GM04504 (cell line): ENCODE measurements around the gene EPB41L4B.
"Not testable (repeated sequence)": the region's sequence is repeated elsewhere in the genome, so short reads cannot be mapped to it uniquely, and the experiment has no call there.

ENCODE experiments used
- DNase-seq: peaks from one replicate; pipeline ENCODE4 v3.0.0-alpha.2; 2012; ENCODE audit warnings: low read depth

EPB41L4B gene

DNA sequence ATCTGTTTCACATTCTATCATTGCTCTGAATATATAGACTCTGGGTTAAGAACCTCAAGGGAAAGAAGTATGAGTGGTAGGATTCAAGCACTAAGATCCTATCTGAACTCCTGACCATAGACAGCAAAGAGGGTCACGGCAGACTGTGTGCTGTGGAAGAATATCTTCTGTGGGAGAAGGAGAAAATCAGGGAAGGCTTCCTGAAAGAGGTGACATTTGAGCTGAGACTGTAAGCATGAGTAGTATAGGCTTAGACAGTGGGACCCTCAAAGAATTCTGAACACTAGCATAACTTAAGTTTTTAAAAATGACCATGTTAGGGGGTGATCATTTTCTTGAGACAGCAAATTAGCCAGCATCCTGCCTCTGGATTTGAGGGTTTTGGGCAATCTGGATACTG is 157.7 kb downstream of the EPB41L4B start:
- DNase-seq = no peak

GRCh38 chr9:109162677-109163076 is 158.2 kb downstream of the EPB41L4B start:
- DNase-seq = no peak

DNA sequence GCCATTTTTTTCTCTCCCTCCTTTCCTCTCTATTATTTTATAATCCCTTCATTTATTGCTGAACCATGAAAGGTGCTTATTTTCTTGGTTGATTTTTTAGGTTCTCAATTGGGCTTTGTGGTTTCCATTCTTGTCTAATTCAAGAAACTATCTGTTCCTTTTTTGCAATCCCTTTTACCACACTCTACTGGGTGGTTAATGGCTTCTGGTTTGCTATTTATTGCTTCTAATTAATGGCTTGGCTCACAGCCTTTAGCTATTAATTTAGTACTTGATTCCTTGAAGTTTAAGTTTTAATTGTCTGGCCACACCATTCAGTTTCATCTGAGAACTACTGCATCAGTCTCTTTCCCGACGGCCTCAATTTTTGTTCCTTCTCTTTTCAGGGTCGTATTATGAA is 159.4 kb downstream of the EPB41L4B start:
- no peak for DNase-seq

DNA sequence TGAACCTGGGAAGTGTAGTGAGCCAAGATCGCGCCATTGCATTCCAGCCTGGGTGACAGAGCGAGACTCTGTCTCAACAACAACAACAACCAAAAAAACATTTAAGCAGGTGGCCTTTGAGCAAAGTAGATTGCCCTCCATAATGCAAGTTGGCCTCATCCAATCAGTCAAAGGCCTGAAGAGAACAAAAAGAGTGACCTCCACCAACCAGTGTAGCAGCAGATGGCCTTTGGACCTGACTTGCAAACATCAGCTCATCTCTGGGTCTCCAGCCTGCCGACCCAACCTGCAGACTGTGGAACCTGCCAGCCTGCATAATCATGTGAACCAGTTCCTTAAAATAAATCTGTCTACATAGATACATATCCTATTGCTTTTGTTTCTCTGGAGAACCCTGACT is 161.3 kb downstream of the EPB41L4B start:
- no peak for DNase-seq

GRCh38 chr9:109158651-109159050 is 162.2 kb downstream of the EPB41L4B start:
- no peak for DNase-seq

DNA sequence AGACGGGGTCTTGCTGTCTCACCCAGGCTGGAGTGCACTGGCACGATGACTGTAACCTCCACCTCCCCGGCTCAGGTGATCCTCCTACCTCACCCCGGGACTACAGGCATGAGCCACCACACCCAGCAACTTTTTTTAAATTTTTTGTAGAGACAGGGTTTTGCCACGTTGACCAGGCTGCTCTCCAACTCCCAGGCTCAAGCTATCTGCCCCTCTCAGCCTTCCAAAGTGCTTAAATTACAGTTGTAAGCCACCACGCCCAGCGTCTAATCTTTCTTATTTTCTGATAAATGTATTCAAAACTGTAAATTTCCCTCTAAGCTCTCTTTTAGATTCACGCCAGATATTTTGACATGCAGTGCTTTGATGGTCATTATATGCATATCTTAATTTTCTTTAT is 164.2 kb downstream of the EPB41L4B start:
- DNase-seq = no peak

GRCh38 chr9:109150925-109151545 is 169.8 kb downstream of the EPB41L4B start:
- DNase-seq = no peak

GRCh38 chr9:109149722-109150121 is 171.1 kb downstream of the EPB41L4B start:
- no peak for DNase-seq

- DNase-seq = no peak
Observed at GRCh38 chr9:109149089-109149488, 171.8 kb downstream of the EPB41L4B start.

DNA sequence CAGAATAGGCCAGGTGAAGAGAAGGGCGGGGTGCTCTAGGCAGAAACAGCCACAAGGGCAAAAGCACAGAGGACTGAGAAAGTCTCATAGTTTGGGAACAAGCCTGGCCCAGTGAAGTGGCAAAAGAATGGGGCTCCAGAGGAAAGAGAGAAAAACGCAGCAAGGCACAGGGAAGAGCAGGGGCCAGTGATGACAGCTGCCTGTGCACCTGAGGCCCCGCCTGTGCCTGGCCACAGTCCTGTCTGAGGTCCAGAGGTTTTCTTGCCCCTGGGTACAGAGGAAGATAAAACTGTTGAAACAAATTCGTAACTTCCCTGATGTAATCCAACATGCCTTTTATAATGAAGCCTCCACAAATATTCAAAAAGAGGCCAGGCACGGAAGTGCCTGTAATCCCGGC is 175.8 kb downstream of the EPB41L4B start:
- DNase-seq = no peak

DNA sequence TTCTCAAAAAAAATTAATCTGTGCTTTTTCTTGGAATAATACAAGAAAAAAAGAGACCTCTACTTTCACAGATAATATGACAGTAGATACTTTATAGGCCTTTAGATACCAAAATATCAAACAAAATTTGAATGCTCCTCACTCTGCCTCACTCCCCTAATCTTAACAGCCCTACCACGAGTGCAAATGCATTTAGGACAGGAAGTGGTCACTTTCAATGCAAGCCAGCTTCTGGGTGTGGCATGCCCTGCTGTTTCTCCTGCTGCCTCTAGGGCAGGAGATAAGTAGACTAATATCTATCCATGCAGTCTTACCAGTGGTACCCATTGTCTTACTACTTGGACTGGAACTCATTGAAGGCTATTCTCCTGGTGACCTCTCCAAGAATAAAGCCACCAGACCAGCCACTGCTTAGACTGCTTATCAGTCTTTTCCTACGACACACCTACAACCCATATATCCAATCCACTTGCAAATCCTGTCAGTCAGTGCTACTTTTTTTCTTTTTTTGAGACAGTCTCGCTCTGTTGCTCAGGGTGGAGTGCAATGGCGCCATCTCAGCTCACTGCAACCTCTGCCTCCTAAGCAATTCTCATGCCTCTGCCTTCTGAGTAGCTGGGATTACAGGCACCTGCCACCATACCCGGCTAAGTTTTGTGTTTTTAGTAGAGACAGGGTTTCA is 176.8 kb downstream of the EPB41L4B start:
- no peak for DNase-seq

- no peak for DNase-seq
Observed at GRCh38 chr9:109141375-109141774, 179.5 kb downstream of the EPB41L4B start.

DNA sequence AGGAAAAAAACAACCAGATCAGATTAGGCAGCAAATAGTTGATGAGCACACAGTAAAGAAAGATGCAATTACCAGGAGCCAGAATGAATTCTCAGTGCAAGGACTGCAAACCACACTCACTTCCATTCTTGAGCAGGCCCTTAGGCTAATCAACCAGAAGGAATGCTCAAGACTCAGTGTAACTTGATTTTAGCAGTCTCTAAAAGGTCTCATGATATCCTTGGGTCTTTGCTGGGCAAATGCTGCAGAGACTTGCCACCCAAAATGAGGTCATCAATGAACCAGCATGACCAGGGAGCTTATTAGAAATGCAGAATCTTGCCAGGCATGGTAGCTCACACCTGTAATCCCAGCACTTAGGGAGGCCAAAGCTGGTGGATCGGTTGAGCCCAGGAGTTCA is 181.0 kb downstream of the EPB41L4B start:
- DNase-seq = no peak

DNA sequence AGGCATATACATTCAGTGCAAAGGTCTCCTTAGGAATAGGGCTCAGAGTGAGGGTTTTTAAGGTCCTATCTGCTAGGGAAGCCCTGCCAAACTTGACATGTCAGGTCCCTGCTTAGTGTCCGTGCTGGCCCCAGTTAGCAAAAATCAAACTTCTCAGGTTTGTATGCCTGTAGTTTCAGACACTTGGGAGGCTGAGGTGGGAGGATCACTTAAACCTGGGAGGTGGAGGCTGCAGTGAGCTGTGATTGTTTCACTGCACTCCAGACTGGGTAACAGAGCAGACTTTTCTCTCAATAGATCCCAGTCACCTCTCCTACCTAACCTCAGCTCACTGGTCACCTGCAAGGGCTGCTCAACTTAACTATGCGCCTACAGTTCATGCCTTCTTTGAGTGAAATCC is 182.4 kb downstream of the EPB41L4B start:
- DNase-seq = no peak

- no peak for DNase-seq
Observed at GRCh38 chr9:109134167-109134578, 186.7 kb downstream of the EPB41L4B start.

DNA sequence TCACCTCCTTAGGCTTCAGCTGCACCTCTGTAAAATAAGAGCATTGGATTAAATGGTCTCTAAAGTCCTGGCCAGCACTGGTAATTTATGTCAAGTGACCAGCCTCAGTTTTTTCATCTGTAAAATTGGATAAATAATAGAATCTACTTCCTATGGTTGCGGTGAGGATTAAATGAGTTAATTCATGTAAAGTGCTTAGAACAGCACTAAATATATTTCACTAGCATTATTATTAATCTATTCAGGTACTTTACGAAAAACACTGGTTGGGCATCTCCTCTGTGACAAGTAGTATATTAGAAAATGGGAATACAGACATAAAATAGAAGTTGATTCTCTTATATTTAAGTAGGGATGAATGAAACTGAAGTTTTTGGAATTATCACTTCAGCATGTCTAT is 187.3 kb downstream of the EPB41L4B start:
- no peak for DNase-seq

DNA sequence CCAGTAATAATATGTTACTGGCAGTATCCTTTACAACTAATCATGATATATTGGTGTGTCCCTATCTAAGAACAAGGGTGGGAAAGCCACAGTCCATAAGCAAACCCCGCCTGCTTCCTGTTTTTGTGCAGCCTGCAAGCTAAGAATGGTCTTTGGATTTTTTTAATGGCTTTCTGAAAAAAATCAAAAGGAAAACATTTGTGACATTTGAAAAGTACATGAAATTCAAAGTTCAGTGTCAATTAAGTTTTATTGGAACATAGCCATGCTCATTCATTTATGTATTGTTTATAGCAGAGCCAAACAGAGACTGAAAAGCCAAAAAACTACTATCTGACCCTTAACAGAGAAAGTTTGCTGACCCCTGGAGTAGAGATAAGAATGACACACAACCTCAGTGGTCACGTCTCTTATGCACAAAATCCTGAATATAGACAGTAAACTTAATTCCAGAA is 188.3 kb downstream of the EPB41L4B start:
- no peak for DNase-seq

GRCh38 chr9:109129470-109130197 is 191.2 kb downstream of the EPB41L4B start:
- no peak for DNase-seq

- DNase-seq = not testable (repeated sequence)
Observed at GRCh38 chr9:109126671-109127070, 194.2 kb downstream of the EPB41L4B start.

DNA sequence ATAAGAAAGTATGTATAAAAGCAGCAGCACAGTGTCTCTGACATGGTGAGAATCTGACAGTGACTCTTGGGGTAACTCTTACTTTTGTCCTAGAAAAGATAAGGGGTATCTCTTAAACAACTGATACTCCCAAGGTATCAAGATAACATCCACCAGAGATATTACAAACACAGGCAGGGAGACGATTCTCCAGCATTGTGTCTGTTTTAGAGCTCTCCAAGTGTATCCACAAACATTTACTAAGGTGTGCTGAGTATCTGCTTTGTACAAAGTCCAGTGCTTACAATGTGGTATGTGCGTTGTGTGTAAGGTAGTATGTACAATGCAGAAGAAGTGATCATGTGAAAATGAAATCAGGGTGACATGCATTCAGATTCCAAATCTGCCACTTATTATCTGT is 196.7 kb downstream of the EPB41L4B start:
- DNase-seq = no peak

GRCh38 chr9:109122726-109123621 is 197.9 kb downstream of the EPB41L4B start:
- no peak for DNase-seq
